Memory B cell (primary cell): ENCODE results near the gene SUPT4H1.

Source experiments
- ATAC-seq: fragments of 150-1000 bp; cut with Tn5 transposase; 2 replicates; pipeline ENCODE4 v1.10.0; 2021; ENCODE audit warnings: low read depth, mild to moderate bottlenecking, moderate library complexity
- DNase-seq, 2 donors: peaks; one replicate each; pipeline ENCODE4 v3.0.0; 2022; ENCODE audit warnings: low spot score in 2 of 2
- H3K27ac Mint-ChIP-seq: one replicate; pipeline ENCODE4 v1.8.0; 2022; ENCODE audit warnings: mild to moderate bottlenecking, moderate library complexity, mixed read lengths
- H3K27me3 Mint-ChIP-seq: one replicate; pipeline ENCODE4 v1.8.0; 2022; ENCODE audit warnings: mixed read lengths
- H3K36me3 Mint-ChIP-seq: one replicate; pipeline ENCODE4 v1.8.0; 2022; ENCODE audit warnings: mild to moderate bottlenecking, mixed read lengths
- H3K4me1 Mint-ChIP-seq: one replicate; pipeline ENCODE4 v1.8.0; 2022; ENCODE audit warnings: mixed read lengths
- H3K4me3 Mint-ChIP-seq: one replicate; pipeline ENCODE4 v1.8.0; 2022; ENCODE audit warnings: mild to moderate bottlenecking, moderate library complexity, mixed read lengths
- H3K9me3 Mint-ChIP-seq: one replicate; pipeline ENCODE4 v1.8.0; 2022; ENCODE audit warnings: mixed read lengths

SUPT4H1 gene

DNA sequence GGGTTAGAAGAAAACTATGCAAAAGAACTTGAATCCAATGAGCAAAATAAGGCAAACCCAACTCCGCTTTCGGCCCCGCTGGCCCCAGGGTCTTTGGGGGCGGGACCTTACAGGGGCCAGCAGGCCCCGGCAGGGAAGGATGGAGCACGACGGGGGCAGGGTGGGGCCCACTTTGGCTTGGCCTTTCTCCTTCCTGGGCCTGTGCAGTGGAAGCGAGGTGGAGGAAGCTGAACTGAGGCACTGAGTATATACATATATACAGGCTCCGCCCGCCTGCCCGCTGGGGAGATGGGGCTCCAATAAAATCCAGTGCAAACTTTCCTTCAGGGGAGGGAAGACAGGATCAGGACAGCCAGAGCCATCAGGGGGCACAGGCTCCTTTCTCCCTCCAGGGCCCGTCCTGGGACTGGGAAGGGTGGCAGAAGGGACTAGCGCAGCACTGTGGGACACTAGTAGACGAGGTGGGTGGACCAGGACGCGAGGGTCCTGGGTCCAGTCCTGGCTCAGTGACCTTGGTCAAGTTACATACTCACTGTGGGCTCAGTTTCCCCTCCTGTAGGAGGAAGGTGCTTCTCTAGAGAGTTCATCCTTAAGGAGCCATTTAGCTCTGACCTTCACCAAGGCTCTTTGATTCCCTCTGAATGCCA lies 50.4 kb downstream of the SUPT4H1 start:
- Mint-ChIP-seq H3K27me3 (no peaks in the 10 kb centered on the region), H3K4me1 (peaks cover 9% of the 10 kb centered on the region), H3K9me3 (no peaks in the 10 kb centered on the region), H3K36me3 (no peaks in the 10 kb centered on the region), H3K27ac (no peak overlapping the region), H3K4me3 (no peak overlapping the region)
- DNase-seq (no peak), ATAC-seq (no peak)

DNA sequence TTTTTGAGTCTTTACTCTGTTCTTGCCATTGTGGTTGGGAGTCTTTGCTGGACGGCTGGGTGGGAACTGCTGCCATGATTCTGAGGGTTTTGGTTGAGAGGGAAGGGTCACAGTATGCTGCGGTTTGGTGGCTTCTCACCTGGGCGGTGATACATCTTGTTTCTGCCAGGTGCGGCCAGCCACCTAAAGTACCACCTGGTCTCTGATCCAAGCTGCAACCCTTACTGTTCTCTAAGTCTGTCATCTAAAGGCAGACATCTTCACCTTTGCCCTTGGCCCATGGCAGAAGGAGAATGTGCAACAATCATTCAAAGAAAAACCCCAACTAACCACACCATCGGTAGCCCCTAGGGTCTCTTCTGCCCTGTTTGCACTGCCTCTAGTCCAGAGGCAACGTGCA lies 51.7 kb downstream of the SUPT4H1 start:
- no peak overlapping the region for H3K27ac Mint-ChIP-seq
- no peak overlapping the region for H3K4me3 Mint-ChIP-seq
- H3K36me3 Mint-ChIP-seq, result no peaks in the 10 kb centered on the region
- ATAC-seq (no peak), DNase-seq (no peak)
- H3K27me3 Mint-ChIP-seq, result no peaks in the 10 kb centered on the region
- H3K4me1 Mint-ChIP-seq, result peaks cover 9% of the 10 kb centered on the region
- H3K9me3 Mint-ChIP-seq, result no peaks in the 10 kb centered on the region
